ENCODE measurements around the gene CACNA1C. TPM values are rescaled to one million over a fixed set of nuclear protein-coding genes. Genes with fewer than 3 reads are reported as not detected.

Gene CACNA1C
- total RNA-seq, 2 experiments from 2014 or later, result 0.69 to 1.4 TPM

GRCh38 chr12:2372178-2372577 is 319.4 kb downstream of the CACNA1C start:
- H3K4me2 ChIP-seq (ENCODE audit: low read length), result no peak overlapping the region
- POLR2A ChIA-PET, result interaction anchor here (0.9 kb wide), 1 partner anchor 92 kb away, joined by 6 read pairs; no protein-coding TSS in a partner anchor
- H3K27ac ChIP-seq (ENCODE audit: low read depth, low read length, poor library complexity, severe bottlenecking), result no peak overlapping the region
- DNase-seq (ENCODE audit: low spot score), result no peak
- CTCF ChIA-PET (ENCODE audit: unreplicated experiment), result no interaction called here
- H3K36me3 ChIP-seq (ENCODE audit: insufficient read depth, low read length), result no peaks in the 10 kb centered on the region
- no peaks in the 10 kb centered on the region for H3K79me2 ChIP-seq (ENCODE audit: insufficient read depth, low read depth, low read length)
- no peak overlapping the region for H2AFZ ChIP-seq (ENCODE audit: low read length)
- BruUV-seq (replicated peaks), result no TSS peak
- H4K20me1 ChIP-seq (ENCODE audit: insufficient read depth, low read length), result no peaks in the 10 kb centered on the region
- intact Hi-C loops (cut with micrococcal nuclease; ENCODE audit: unreplicated experiment), result no loop called here
- no peaks in the 10 kb centered on the region for H3K9me3 ChIP-seq (ENCODE audit: low read length)
- TF ChIP-seq, protein P1, sequence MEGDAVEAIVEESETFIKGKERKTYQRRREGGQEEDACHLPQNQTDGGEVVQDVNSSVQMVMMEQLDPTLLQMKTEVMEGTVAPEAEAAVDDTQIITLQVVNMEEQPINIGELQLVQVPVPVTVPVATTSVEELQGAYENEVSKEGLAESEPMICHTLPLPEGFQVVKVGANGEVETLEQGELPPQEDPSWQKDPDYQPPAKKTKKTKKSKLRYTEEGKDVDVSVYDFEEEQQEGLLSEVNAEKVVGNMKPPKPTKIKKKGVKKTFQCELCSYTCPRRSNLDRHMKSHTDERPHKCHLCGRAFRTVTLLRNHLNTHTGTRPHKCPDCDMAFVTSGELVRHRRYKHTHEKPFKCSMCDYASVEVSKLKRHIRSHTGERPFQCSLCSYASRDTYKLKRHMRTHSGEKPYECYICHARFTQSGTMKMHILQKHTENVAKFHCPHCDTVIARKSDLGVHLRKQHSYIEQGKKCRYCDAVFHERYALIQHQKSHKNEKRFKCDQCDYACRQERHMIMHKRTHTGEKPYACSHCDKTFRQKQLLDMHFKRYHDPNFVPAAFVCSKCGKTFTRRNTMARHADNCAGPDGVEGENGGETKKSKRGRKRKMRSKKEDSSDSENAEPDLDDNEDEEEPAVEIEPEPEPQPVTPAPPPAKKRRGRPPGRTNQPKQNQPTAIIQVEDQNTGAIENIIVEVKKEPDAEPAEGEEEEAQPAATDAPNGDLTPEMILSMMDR (conservative IDR thresholded peaks at IDR 0.05; ENCODE audit: low read length), result no peak
- TF ChIP-seq EZH2phosphoT487 (IDR thresholded peaks at IDR 0.05; ENCODE audit: borderline replicate concordance, low read depth, low read length), result no peak
- no peaks in the 10 kb centered on the region for H3K9me2 ChIP-seq (ENCODE audit: insufficient read depth, low read length)
- no peaks in the 10 kb centered on the region for H3K4me1 ChIP-seq (ENCODE audit: insufficient read depth, low read length, poor library complexity, severe bottlenecking)
- H3K4me3 ChIP-seq (ENCODE audit: low read depth, low read length, poor library complexity, severe bottlenecking), result no peak overlapping the region

- ChIA-PET CTCF (ENCODE audit: unreplicated experiment) (no interaction called here), POLR2A (no interaction called here)
- H4K20me1 ChIP-seq (ENCODE audit: insufficient read depth, low read length), result no peaks in the 10 kb centered on the region
- no TSS peak for BruUV-seq (replicated peaks)
- intact Hi-C loops (cut with micrococcal nuclease; ENCODE audit: unreplicated experiment), result no loop called here
- no peak overlapping the region for H2AFZ ChIP-seq (ENCODE audit: low read length)
- no peaks in the 10 kb centered on the region for H3K9me2 ChIP-seq (ENCODE audit: insufficient read depth, low read length)
- DNase-seq (ENCODE audit: low spot score), result no peak
- H3K36me3 ChIP-seq (ENCODE audit: insufficient read depth, low read length), result no peaks in the 10 kb centered on the region
- H3K27ac ChIP-seq (ENCODE audit: low read depth, low read length, poor library complexity, severe bottlenecking), result no peak overlapping the region
- H3K79me2 ChIP-seq (ENCODE audit: insufficient read depth, low read depth, low read length), result no peaks in the 10 kb centered on the region
- TF ChIP-seq, protein P1 (conservative IDR thresholded peaks at IDR 0.05; ENCODE audit: low read length), result no peak
- TF ChIP-seq EZH2phosphoT487 (IDR thresholded peaks at IDR 0.05; ENCODE audit: borderline replicate concordance, low read depth, low read length), result no peak
- H3K9me3 ChIP-seq (ENCODE audit: low read length), result no peaks in the 10 kb centered on the region
- H3K4me2 ChIP-seq (ENCODE audit: low read length), result no peak overlapping the region
- no peaks in the 10 kb centered on the region for H3K4me1 ChIP-seq (ENCODE audit: insufficient read depth, low read length, poor library complexity, severe bottlenecking)
- H3K4me3 ChIP-seq (ENCODE audit: low read depth, low read length, poor library complexity, severe bottlenecking), result no peak overlapping the region
Observed at GRCh38 chr12:2372735-2373134, 319.9 kb downstream of the CACNA1C start.

- no peak overlapping the region for H3K4me3 ChIP-seq (ENCODE audit: low read depth, low read length, poor library complexity, severe bottlenecking)
- no peak overlapping the region for H2AFZ ChIP-seq (ENCODE audit: low read length)
- no peaks in the 10 kb centered on the region for H3K4me1 ChIP-seq (ENCODE audit: insufficient read depth, low read length, poor library complexity, severe bottlenecking)
- no peaks in the 10 kb centered on the region for H3K79me2 ChIP-seq (ENCODE audit: insufficient read depth, low read depth, low read length)
- intact Hi-C loops (cut with micrococcal nuclease; ENCODE audit: unreplicated experiment), result no loop called here
- TF ChIP-seq EZH2phosphoT487 (IDR thresholded peaks at IDR 0.05; ENCODE audit: borderline replicate concordance, low read depth, low read length), result no peak
- TF ChIP-seq, protein P1 (conservative IDR thresholded peaks at IDR 0.05; ENCODE audit: low read length), result no peak
- H3K27ac ChIP-seq (ENCODE audit: low read depth, low read length, poor library complexity, severe bottlenecking), result no peak overlapping the region
- no peaks in the 10 kb centered on the region for H4K20me1 ChIP-seq (ENCODE audit: insufficient read depth, low read length)
- BruUV-seq (replicated peaks), result no TSS peak
- no peak for DNase-seq (ENCODE audit: low spot score)
- no peaks in the 10 kb centered on the region for H3K36me3 ChIP-seq (ENCODE audit: insufficient read depth, low read length)
- no peaks in the 10 kb centered on the region for H3K9me2 ChIP-seq (ENCODE audit: insufficient read depth, low read length)
- no peak overlapping the region for H3K4me2 ChIP-seq (ENCODE audit: low read length)
- ChIA-PET CTCF (ENCODE audit: unreplicated experiment) (no interaction called here), POLR2A (no interaction called here)
- no peaks in the 10 kb centered on the region for H3K9me3 ChIP-seq (ENCODE audit: low read length)
Observed at GRCh38 chr12:2373307-2373706, 320.5 kb downstream of the CACNA1C start.
